HL-60 (cell line): ENCODE data around the gene GFER.

Source experiments
- DNase-seq, 2 experiments: peaks; one replicate each; pipeline ENCODE4 v3.0.0-alpha.2; 2010 to 2020; ENCODE audit warnings: low read depth in 1 of 2, low spot score in 1 of 2
- H3K27ac ChIP-seq: fragments of 250-450 bp; sonication (Bioruptor Pico); replicated peaks from 2 replicates; pipeline ENCODE4 v1.5.1; 2020; ENCODE audit warnings: mild to moderate bottlenecking, moderate library complexity
- H3K27me3 ChIP-seq: fragments of 250-450 bp; sonication (Bioruptor Pico); 2 replicates; pipeline ENCODE4 v1.5.1; 2021; ENCODE audit warnings: mild to moderate bottlenecking, moderate library complexity; ENCODE audit not compliant: insufficient read depth, poor library complexity, severe bottlenecking
- H3K4me3 ChIP-seq: replicated peaks from 2 replicates; pipeline ENCODE4 v1.5.1; 2011; ENCODE audit warnings: mild to moderate bottlenecking, control low read depth, low read length; ENCODE audit not compliant: insufficient read depth
- GABPA ChIP-seq: IDR thresholded peaks from 2 replicates; pipeline ENCODE4 v1.6.1; 2012; ENCODE audit warnings: low read depth
- POLR2AphosphoS5 ChIP-seq: IDR thresholded peaks from 2 replicates; pipeline ENCODE4 v1.6.1; 2012; ENCODE audit warnings: low read depth
- REST ChIP-seq: IDR thresholded peaks from 2 replicates; pipeline ENCODE4 v1.6.1; 2012; ENCODE audit warnings: low read depth; ENCODE audit not compliant: insufficient replicate concordance
- SPI1 ChIP-seq: IDR thresholded peaks from 2 replicates; pipeline ENCODE4 v1.6.1; 2012; ENCODE audit warnings: low read depth, mild to moderate bottlenecking, borderline replicate concordance
- TF ChIP-seq, protein P1 (sequence below): IDR thresholded peaks from one replicate; pipeline ENCODE4 v1.5.1; 2011; ENCODE audit warnings: low read length, control low read depth, inconsistent platforms; ENCODE audit not compliant: insufficient read depth

Gene GFER

GRCh38 chr16:2028620-2029220, 44.7 kb downstream of the GFER start:
- Histone ChIP-seq H3K27me3 (peaks cover 29% of the 10 kb centered on the region), H3K27ac (no peak overlapping the region), H3K4me3 (no peak overlapping the region)
- no peak for DNase-seq
- TF ChIP-seq, protein P1, sequence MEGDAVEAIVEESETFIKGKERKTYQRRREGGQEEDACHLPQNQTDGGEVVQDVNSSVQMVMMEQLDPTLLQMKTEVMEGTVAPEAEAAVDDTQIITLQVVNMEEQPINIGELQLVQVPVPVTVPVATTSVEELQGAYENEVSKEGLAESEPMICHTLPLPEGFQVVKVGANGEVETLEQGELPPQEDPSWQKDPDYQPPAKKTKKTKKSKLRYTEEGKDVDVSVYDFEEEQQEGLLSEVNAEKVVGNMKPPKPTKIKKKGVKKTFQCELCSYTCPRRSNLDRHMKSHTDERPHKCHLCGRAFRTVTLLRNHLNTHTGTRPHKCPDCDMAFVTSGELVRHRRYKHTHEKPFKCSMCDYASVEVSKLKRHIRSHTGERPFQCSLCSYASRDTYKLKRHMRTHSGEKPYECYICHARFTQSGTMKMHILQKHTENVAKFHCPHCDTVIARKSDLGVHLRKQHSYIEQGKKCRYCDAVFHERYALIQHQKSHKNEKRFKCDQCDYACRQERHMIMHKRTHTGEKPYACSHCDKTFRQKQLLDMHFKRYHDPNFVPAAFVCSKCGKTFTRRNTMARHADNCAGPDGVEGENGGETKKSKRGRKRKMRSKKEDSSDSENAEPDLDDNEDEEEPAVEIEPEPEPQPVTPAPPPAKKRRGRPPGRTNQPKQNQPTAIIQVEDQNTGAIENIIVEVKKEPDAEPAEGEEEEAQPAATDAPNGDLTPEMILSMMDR, result no peak
- no peak for TF ChIP-seq SPI1
- no peak for TF ChIP-seq REST
- no peak for TF ChIP-seq POLR2AphosphoS5
- no peak for TF ChIP-seq GABPA

- no peak for TF ChIP-seq SPI1
- no peak for TF ChIP-seq REST
- no peak for TF ChIP-seq GABPA
- no peak for TF ChIP-seq POLR2AphosphoS5
- TF ChIP-seq, protein P1, result no peak
- DNase-seq, result no peak
Measured at GRCh38 chr16:2029350-2029749, 45.4 kb downstream of the GFER start.

GRCh38 chr16:2030036-2030435, 46.0 kb downstream of the GFER start:
- H3K27me3 ChIP-seq, result peaks cover 29% of the 10 kb centered on the region
- no peak overlapping the region for H3K4me3 ChIP-seq
- no peak overlapping the region for H3K27ac ChIP-seq
- DNase-seq, result no peak
- TF ChIP-seq SPI1, result no peak
- no peak for TF ChIP-seq GABPA
- no peak for TF ChIP-seq POLR2AphosphoS5
- TF ChIP-seq, protein P1, result no peak
- no peak for TF ChIP-seq REST

More at GRCh38 chr16:2029350-2029749, 45.4 kb downstream of the GFER start:
- Histone ChIP-seq H3K27ac (no peak overlapping the region), H3K4me3 (no peak overlapping the region), H3K27me3 (peaks cover 29% of the 10 kb centered on the region)
